ENCODE data around the gene SLC9A3.

The SLC9A3 gene

GRCh38 chr5:520196-520849 lies 3.9 kb downstream of the SLC9A3 start:
- no peaks in the 10 kb centered on the region for H3K9me2 ChIP-seq (replicated peaks; ENCODE audit: control insufficient read depth, low read length)
- H3K4me1 ChIP-seq (ENCODE audit: control insufficient read depth, low read length), result no peaks in the 10 kb centered on the region
- H3K27me3 ChIP-seq (ENCODE audit: control insufficient read depth, low read length), result 0 out of 2 replicates have a peak, but pooled peaks cover 3% of the 10 kb centered on the region
- H3K4me3 ChIP-seq (ENCODE audit: low read length), result no peak overlapping the region
- no peaks in the 10 kb centered on the region for H3F3A ChIP-seq (ENCODE audit: control insufficient read depth, insufficient read depth)
- H3K27ac ChIP-seq (ENCODE audit: low read depth, low read length), result no peak overlapping the region
- no peak for TF ChIP-seq EZH2phosphoT487 (IDR thresholded peaks at IDR 0.05; ENCODE audit: borderline replicate concordance, low read length)
- TF ChIP-seq CTCF (IDR thresholded peaks at IDR 0.05; ENCODE audit: low read depth, low read length, poor library complexity, severe bottlenecking), result no peak
- no peaks in the 10 kb centered on the region for H4K20me1 ChIP-seq (ENCODE audit: control insufficient read depth, insufficient read depth, low read depth, low read length)
- no peaks in the 10 kb centered on the region for H3K9me3 ChIP-seq (ENCODE audit: control insufficient read depth, insufficient read depth, low read length)
- no peaks in the 10 kb centered on the region for H3K79me2 ChIP-seq (ENCODE audit: control insufficient read depth, low read length)
- no peak overlapping the region for H3K4me2 ChIP-seq (ENCODE audit: low read length)
- H3K36me3 ChIP-seq (ENCODE audit: control insufficient read depth, low read length), result no peaks in the 10 kb centered on the region

DNA sequence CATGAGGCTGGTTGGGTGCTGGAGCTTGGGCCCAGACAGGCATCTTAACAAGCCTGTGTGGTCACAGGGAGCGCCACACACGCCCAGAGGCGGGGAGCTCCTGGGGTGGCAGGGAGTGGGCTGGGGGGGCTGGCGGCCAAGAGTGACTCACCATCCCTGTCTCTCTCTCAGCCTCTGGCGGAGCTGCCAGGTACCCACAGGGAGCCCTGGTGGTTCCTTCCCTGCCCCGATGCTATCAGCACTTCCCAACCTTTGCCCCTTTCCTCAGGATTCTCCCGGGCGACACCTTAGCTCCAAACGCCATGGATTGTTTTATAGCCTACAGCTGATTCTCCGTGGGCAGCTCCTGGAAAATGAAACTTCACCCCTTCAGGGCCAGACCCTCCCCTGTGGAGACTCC lies 5.5 kb downstream of the SLC9A3 start:
- no peaks in the 10 kb centered on the region for H3K4me1 ChIP-seq (ENCODE audit: control insufficient read depth, low read length)
- 0 out of 2 replicates have a peak, but pooled peaks cover 3% of the 10 kb centered on the region for H3K27me3 ChIP-seq (ENCODE audit: control insufficient read depth, low read length)
- H3K4me3 ChIP-seq (ENCODE audit: low read length), result no peak overlapping the region
- no peaks in the 10 kb centered on the region for H3K9me2 ChIP-seq (replicated peaks; ENCODE audit: control insufficient read depth, low read length)
- no peak overlapping the region for H3K27ac ChIP-seq (ENCODE audit: low read depth, low read length)
- TF ChIP-seq CTCF (IDR thresholded peaks at IDR 0.05; ENCODE audit: low read depth, low read length, poor library complexity, severe bottlenecking), result no peak
- TF ChIP-seq EZH2phosphoT487 (IDR thresholded peaks at IDR 0.05; ENCODE audit: borderline replicate concordance, low read length), result no peak
- no peaks in the 10 kb centered on the region for H3K9me3 ChIP-seq (ENCODE audit: control insufficient read depth, insufficient read depth, low read length)
- H3K79me2 ChIP-seq (ENCODE audit: control insufficient read depth, low read length), result no peaks in the 10 kb centered on the region
- no peaks in the 10 kb centered on the region for H4K20me1 ChIP-seq (ENCODE audit: control insufficient read depth, insufficient read depth, low read depth, low read length)
- no peaks in the 10 kb centered on the region for H3F3A ChIP-seq (ENCODE audit: control insufficient read depth, insufficient read depth)
- H3K36me3 ChIP-seq (ENCODE audit: control insufficient read depth, low read length), result no peaks in the 10 kb centered on the region
- no peak overlapping the region for H3K4me2 ChIP-seq (ENCODE audit: low read length)

GRCh38 chr5:517535-518100 lies 6.6 kb downstream of the SLC9A3 start:
- no peaks in the 10 kb centered on the region for H3K36me3 ChIP-seq (ENCODE audit: control insufficient read depth, low read length)
- H3K9me3 ChIP-seq (ENCODE audit: control insufficient read depth, insufficient read depth, low read length), result no peaks in the 10 kb centered on the region
- TF ChIP-seq EZH2phosphoT487 (IDR thresholded peaks at IDR 0.05; ENCODE audit: borderline replicate concordance, low read length), result no peak
- TF ChIP-seq CTCF (IDR thresholded peaks at IDR 0.05; ENCODE audit: low read depth, low read length, poor library complexity, severe bottlenecking), result no peak
- no peaks in the 10 kb centered on the region for H3K4me1 ChIP-seq (ENCODE audit: control insufficient read depth, low read length)
- no peaks in the 10 kb centered on the region for H3F3A ChIP-seq (ENCODE audit: control insufficient read depth, insufficient read depth)
- H3K27me3 ChIP-seq (ENCODE audit: control insufficient read depth, low read length), result 0 out of 2 replicates have a peak, but pooled peaks cover 3% of the 10 kb centered on the region
- no peaks in the 10 kb centered on the region for H4K20me1 ChIP-seq (ENCODE audit: control insufficient read depth, insufficient read depth, low read depth, low read length)
- H3K4me2 ChIP-seq (ENCODE audit: low read length), result no peak overlapping the region
- H3K79me2 ChIP-seq (ENCODE audit: control insufficient read depth, low read length), result no peaks in the 10 kb centered on the region
- no peak overlapping the region for H3K4me3 ChIP-seq (ENCODE audit: low read length)
- no peaks in the 10 kb centered on the region for H3K9me2 ChIP-seq (replicated peaks; ENCODE audit: control insufficient read depth, low read length)
- no peak overlapping the region for H3K27ac ChIP-seq (ENCODE audit: low read depth, low read length)
